WERI-Rb-1 (cell line): Measurements from ENCODE around the gene DYNLRB1.

Experiments
- DNase-seq: peaks from one replicate; pipeline ENCODE4 v3.0.0-alpha.2; 2020
- H3K27ac ChIP-seq: fragments of 250-450 bp; sonication (Bioruptor Pico); 2 replicates; pipeline ENCODE4 v1.5.1; 2020; ENCODE audit warnings: mild to moderate bottlenecking, moderate library complexity
- H3K27me3 ChIP-seq: fragments of 250-450 bp; sonication (Bioruptor Pico); 2 replicates; pipeline ENCODE4 v1.5.1; 2021; ENCODE audit warnings: mild to moderate bottlenecking, low read depth, moderate library complexity; ENCODE audit not compliant: insufficient read depth, severe bottlenecking
- H3K36me3 ChIP-seq: fragments of 250-450 bp; sonication (Bioruptor Pico); 2 replicates; pipeline ENCODE4 v1.5.1; 2020; ENCODE audit warnings: mild to moderate bottlenecking, moderate library complexity
- H3K4me3 ChIP-seq: 2 replicates; pipeline ENCODE4 v1.5.1; 2011; ENCODE audit warnings: low read depth, mild to moderate bottlenecking, control low read depth, low read length
- H3K9me3 ChIP-seq: fragments of 250-450 bp; sonication (Bioruptor Pico); 2 replicates; pipeline ENCODE4 v1.5.1; 2021; ENCODE audit warnings: mild to moderate bottlenecking, moderate library complexity; ENCODE audit not compliant: severe bottlenecking
- TF ChIP-seq, protein P1 (sequence below): IDR thresholded peaks from 2 replicates; pipeline ENCODE4 v1.5.1; 2011; ENCODE audit warnings: low read depth, mild to moderate bottlenecking, control low read depth, inconsistent platforms, low read length

Gene DYNLRB1

DNA sequence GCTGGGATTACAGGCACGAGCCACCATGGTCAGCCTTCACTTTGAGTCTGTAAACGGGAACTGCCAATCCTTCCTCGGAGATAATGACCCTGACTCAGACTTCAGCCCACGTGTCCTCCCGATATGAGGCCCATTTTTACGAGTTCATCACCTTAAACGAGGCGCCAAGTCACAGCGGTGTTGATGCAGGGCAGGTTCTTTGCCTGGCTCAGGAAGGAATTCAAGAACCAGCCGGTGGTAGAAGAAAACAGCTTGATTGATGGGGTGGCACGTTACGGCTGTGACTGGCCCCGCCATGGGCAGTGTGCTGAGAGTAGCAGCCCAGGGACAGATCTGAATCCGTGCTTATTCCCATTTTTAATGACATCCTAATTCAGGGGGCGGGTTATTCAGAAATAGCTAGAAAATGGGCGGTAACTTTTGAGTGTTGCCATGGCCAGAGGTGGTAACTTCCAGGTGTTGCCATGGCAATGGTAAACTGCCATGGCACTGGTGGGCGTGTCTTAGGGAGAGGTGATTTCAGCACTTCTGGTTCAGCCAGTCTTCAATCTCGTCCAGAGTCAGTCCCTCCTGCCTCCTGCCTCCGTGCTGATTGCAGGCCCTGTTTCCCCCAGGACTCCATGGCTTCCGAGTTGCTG is 33.2 kb downstream of the DYNLRB1 start:
- no peak for DNase-seq
- no peak overlapping the region for H3K27ac ChIP-seq
- H3K9me3 ChIP-seq: no peaks in the 10 kb centered on the region
- no peaks in the 10 kb centered on the region for H3K27me3 ChIP-seq
- TF ChIP-seq, protein P1, sequence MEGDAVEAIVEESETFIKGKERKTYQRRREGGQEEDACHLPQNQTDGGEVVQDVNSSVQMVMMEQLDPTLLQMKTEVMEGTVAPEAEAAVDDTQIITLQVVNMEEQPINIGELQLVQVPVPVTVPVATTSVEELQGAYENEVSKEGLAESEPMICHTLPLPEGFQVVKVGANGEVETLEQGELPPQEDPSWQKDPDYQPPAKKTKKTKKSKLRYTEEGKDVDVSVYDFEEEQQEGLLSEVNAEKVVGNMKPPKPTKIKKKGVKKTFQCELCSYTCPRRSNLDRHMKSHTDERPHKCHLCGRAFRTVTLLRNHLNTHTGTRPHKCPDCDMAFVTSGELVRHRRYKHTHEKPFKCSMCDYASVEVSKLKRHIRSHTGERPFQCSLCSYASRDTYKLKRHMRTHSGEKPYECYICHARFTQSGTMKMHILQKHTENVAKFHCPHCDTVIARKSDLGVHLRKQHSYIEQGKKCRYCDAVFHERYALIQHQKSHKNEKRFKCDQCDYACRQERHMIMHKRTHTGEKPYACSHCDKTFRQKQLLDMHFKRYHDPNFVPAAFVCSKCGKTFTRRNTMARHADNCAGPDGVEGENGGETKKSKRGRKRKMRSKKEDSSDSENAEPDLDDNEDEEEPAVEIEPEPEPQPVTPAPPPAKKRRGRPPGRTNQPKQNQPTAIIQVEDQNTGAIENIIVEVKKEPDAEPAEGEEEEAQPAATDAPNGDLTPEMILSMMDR: no peak
- H3K36me3 ChIP-seq: no peaks in the 10 kb centered on the region
- no peak overlapping the region for H3K4me3 ChIP-seq

DNA sequence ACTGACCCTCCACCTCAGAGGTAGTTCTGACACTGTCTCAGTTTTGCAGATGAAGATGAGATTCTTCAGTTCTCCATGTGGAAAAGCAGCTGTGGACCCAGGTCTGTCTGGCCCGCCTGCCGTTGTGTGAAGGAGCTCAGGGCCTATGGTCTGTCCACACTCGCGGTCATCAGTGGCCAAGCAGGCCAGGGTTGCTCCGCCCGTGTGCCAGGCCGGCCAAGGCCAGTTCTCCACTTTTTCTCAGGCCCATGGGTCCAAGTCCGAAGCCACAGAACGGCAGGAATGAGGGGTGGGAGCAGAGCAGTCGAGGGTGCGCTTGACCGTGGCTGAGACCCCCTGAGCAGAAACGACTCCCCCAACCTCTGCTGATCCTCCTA is 33.7 kb downstream of the DYNLRB1 start:
- H3K4me3 ChIP-seq: no peak overlapping the region
- H3K9me3 ChIP-seq: no peaks in the 10 kb centered on the region
- H3K27ac ChIP-seq: no peak overlapping the region
- no peak for DNase-seq
- no peaks in the 10 kb centered on the region for H3K36me3 ChIP-seq
- H3K27me3 ChIP-seq: no peaks in the 10 kb centered on the region
- TF ChIP-seq, protein P1: no peak

DNA sequence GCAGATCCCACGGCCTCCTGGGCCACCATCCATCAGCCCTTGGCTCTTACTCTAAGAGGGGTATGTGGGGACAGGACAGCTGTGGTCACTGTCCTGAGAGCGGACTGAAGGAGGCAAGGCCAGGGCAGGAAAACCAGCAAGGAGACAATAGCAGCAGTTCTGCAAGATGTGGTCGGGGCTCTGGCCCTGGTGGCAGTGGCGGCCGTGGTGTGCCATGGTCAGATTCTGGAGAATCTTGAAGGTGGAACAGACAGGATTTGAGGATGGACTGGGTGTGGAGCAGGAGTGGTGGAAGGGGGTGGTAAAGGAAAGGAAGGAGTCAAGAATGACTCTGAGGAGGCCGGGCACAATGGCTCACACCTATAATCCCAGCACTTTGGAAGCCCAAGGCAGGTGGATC is 36.3 kb downstream of the DYNLRB1 start:
- H3K4me3 ChIP-seq: no peak overlapping the region
- no peaks in the 10 kb centered on the region for H3K9me3 ChIP-seq
- H3K27ac ChIP-seq: no peak overlapping the region
- H3K36me3 ChIP-seq: no peaks in the 10 kb centered on the region
- TF ChIP-seq, protein P1: no peak
- DNase-seq: no peak
- H3K27me3 ChIP-seq: no peaks in the 10 kb centered on the region

DNA sequence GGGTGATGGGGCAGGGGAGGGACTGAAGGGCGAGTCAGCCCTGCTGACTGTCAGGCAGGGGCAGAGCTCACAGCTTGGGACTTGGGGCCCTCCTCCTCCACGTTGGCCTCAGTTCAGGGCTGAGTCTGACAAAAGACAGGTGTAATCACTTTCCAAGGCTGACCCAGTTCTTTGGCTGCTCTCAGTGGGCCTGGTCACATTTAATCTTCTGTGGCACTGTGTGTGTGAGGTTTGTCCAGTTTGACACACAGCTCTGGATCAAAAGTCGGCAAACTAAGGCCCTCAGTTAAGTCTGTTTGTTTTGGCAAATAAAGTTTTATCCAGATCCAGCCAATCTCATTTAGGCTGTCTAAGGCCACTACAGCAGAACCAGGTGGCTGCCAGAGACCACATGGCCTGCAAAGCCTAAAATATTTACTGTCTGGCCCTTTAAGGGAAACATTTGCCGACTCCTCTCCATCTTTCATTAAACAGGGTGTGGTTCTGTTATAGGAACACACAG is 37.2 kb downstream of the DYNLRB1 start:
- Histone ChIP-seq H3K27ac (no peak overlapping the region), H3K36me3 (no peaks in the 10 kb centered on the region), H3K4me3 (no peak overlapping the region), H3K9me3 (no peaks in the 10 kb centered on the region), H3K27me3 (no peaks in the 10 kb centered on the region)
- TF ChIP-seq, protein P1: no peak
- no peak for DNase-seq

DNA sequence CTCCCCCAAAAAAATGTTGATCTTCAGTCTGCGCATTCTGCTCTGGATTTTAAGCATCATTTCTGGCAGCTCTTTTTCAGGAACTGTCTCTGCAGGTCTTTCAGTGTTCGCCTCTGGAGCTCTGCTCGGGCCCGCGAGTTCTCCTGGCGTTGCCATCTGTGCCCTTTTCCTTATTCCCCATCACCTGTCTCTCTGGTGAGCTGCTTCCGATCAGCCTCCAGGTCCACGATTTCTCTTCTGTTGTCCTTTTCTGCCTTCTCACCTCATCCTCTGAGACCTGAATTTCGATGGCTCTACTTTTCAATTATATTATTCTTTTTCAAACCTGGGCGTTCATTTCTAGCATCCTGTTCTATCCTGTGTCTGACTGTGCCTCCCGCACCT is 41.7 kb downstream of the DYNLRB1 start:
- TF ChIP-seq, protein P1: no peak
- Histone ChIP-seq H3K27ac (no peak overlapping the region), H3K4me3 (no peak overlapping the region), H3K27me3 (no peaks in the 10 kb centered on the region), H3K9me3 (no peaks in the 10 kb centered on the region), H3K36me3 (peaks cover 2% of the 10 kb centered on the region)
- no peak for DNase-seq
